ENCODE measurements around the gene TTC13.
"Not testable (repeated sequence)": the region's sequence is repeated elsewhere in the genome, so short reads cannot be mapped to it uniquely, and the experiment has no call there.

TTC13 gene

DNA sequence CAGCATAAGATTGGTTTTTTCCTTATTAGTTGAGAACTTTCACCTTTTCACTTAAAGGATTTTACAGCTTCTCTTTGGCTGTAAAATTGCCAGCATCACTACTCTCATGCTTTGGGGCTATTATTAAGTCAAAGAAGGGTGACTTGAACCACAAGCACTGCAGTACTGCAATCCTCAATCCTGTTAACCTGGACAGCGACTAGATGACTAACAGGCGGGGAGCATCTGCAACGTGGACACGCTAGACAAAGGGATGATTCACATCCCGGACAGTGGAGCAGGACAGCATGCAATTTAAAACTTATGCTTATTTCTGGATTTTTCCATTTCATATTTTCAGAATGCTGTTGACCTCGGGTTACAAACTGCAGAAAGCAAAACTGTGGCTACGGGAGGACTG, 8.3 kb upstream of the TTC13 start:
- no peak for DNase-seq

GRCh38 chr1:230985711-230986110, 7.0 kb upstream of the TTC13 start:
- DNase-seq: no peak

DNA sequence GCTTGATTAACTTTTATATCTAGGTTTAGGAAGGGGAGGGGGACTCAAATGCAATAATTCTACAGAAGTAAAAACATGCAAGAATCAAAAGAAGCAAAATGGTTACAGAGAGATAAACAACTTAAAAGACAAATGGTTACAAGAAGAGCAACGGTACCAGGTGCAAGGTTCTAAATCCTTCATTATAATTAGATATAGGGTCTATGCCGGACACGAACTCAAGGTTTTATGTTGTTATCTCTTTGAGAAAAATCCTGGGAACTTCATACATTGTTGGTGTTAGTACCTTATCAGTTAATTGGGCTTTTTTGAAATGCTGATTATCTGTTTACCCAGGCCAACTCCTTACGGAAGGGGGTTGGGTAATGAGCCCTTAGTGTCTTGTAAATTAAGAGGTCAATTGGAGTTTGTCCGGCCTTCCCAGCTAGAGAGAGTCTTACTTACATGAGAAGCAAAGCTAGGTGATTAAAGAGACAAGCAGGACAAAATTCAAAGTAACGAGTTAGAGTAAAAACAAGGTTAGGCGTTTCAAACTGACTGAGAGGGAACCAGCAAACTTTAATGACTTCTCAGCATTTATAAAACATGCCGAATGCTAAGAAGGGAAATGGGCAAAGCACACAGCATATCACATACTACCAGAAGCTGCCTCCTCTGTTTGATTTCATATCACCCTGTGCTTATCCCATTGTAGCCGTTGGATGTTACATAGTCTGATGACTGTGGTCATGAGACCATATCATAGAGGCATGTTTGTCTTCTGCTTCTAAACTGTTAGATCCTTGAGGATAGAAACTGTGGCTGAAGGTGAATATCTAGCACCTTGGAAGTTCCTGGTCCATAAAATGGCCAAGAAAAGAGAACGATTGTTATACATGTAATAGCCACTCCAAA, 6.2 kb upstream of the TTC13 start:
- not testable (repeated sequence) for DNase-seq

DNA sequence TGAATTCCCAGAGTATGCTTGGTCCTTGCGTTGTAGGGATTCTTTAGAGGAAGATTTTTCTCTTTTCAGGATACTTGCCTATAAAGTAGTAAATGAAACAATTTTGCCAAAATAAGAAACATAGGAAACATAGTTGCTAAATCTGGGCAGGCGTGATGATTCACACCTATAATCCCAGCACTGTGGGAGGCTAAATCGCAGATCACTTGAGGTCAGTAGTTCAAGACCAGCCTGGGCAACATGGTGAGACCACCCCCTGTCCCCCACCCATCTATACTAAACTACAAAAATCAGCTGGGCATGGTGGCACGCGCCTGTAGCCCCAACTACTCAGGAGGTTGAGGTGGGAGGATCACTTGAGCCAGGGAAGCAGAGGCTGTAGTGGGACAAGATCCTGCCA, 5.2 kb upstream of the TTC13 start:
- no peak for DNase-seq

- DNase-seq: no peak
These were observed 4.0 kb upstream of the TTC13 start for GRCh38 chr1:230982696-230983095.

DNA sequence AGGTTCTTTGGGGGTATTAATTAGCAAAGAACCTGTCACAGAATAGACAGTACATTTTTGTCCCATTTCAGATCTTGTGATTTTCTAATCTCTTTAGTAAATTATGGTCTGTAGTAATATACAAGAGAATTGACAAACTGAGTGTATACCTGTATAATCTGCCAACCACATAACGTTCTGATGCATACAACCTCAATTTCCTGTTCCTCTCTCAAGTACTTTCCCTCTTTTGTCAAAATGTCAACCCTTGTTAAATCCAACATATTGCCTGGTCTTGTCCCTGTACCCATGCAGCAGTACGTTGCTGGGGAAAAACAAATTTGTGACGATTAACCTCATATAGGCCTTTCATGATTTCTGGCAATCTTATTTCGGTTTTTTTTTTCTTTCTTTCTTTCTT, 1.3 kb upstream of the TTC13 start:
- DNase-seq: no peak

DNA sequence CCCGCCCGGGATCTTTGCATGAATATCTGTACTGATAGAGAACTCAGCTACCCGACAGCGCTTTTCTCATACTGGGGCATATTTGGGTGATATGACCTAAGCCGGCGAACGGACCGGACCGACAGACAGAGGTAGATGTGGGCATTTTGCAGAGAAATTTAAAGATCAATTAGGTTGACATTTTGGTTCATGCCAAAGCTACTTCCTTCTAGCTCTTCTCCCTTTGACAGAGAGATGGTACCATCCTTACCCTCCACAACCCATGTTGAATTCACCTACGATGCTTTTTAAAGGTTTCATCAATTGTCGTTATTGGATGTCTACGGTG, 692 bp upstream of the TTC13 start:
- DNase-seq: no peak

- DNase-seq: peak; percentile 38
These were observed 735 bp downstream of the TTC13 start for GRCh38 chr1:230977761-230978490.

DNA sequence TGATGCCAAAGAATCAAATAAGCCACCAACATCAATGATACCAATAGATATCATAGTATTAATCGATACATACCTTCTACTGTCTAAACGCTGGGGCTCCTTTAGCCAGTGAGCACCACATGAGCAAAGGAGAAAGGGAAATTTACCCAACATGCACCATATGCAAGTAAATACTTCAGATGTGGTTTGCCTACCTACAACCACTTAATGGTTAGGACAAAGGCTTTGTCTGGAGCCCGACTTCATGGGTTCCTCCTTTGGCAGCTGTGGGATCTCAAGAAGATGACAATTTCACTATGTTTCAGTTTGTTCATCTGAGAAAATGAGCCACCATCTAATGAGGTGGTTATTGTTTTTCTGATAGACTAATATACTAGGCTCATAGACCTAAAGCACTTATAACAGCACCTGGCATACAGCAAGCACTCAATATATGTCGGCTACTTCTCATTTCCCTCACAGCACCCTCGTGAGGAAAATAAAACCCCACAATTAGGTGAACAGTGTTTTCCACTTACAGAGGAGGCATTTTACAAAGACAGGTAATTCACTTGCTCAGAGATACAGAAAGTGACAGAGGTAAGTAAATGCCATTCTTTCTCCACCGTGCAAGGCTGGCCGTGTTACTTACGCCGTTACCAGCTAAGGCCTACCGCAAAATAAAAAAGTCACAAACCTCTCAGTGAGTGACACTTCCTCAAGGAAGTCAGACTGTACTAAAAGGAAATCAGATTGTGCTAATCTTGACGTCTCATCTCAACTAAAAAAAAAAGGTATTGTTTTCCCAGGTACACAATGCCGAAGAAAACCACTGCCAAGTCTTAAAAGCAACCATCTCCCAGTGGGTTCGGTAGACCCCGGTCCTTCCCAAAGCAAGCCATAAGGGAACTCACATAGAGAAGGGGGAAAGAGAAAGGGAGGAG, 1.6 kb downstream of the TTC13 start:
- no peak for DNase-seq

DNA sequence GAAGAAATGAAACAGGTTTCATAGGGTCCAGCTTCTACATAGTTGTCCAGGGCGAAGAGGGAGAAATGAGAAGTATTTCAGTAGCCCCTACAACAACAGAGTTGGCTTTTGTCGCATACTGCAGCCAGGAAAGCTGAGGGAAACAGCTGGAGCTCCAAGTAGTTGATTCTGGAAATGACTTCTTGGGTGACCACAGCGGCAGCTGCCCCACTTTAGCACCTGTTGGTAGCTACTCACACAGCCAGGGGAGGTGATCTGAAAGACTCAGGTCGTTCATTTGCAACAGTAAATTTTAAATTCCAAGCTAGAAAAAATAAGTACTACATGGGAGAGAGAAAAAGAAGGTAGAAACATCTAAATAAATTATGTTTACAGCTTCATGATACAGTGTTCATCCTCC, 2.3 kb downstream of the TTC13 start:
- DNase-seq: no peak

DNA sequence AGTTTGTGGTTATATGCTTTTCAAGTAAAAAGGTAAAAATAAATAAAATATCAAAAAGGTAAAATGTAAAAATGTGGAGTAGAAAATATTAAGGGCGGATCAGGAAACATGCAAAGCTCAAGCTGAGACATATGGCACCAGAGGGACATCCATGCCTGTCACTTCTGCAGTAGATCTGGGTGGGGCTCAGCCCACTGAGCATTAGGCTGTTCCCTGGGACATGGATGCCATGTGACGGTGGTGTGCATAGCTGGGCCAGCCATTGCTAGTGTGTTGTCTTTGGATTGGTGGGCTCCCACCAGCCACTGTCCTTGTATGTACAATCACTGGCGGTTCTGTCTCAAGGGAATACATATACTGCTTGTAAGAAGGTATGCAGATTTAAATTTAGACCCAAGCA, 3.0 kb downstream of the TTC13 start:
- no peak for DNase-seq

- peak; percentile 31 for DNase-seq
These were observed 5.8 kb downstream of the TTC13 start for GRCh38 chr1:230972855-230973271.

GRCh38 chr1:230971771-230972170, 6.9 kb downstream of the TTC13 start:
- DNase-seq: no peak

DNA sequence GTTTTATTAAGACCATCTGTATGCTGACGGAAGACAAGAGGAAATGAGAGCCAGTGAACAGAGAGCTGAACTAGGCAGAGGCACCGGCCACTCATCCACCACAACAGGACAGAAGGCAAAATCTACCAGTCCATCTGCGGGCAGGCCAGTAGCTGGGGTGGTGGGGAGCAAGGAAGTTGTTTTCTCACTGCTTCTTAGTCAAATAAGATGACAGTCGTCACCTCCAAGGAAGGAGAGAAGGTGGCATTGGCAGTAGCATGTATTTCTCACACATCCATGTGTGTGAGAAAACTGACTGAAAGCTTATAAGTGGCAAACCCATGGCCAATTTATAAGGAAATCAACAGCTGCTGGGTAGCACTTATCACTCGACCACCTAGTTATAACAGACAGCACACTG, 8.2 kb downstream of the TTC13 start:
- DNase-seq: no peak

GRCh38 chr1:230966358-230966873, 12.2 kb downstream of the TTC13 start:
- DNase-seq: no peak

- DNase-seq: no peak
These were observed 13.1 kb downstream of the TTC13 start for GRCh38 chr1:230965535-230965934.

GRCh38 chr1:230964896-230965295, 13.8 kb downstream of the TTC13 start:
- no peak for DNase-seq

DNA sequence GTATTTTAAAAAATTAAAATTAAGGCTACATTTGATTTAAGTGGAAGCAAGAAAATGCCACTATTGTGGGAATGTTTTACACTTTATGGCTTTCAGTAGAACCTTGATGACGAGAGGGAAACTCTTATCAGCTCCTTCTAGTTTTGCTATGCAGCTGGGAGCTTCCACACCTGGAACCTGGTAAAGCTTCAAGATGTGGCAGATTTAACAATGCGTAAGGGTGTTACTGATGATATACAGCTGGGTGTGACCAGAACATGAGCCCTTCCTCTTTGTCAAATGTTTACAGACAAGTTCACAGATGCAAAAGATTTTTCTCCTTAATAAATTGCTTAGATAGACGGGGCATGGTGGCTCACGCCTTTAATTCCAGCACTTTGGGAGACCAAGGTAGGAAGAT, 20.3 kb downstream of the TTC13 start:
- no peak for DNase-seq

- DNase-seq: no peak
These were observed 21.1 kb downstream of the TTC13 start for GRCh38 chr1:230957580-230957989.

- no peak for DNase-seq
These were observed 28.3 kb downstream of the TTC13 start for GRCh38 chr1:230950404-230950803.

- DNase-seq: no peak
These were observed 29.8 kb downstream of the TTC13 start for GRCh38 chr1:230948903-230949302.

DNA sequence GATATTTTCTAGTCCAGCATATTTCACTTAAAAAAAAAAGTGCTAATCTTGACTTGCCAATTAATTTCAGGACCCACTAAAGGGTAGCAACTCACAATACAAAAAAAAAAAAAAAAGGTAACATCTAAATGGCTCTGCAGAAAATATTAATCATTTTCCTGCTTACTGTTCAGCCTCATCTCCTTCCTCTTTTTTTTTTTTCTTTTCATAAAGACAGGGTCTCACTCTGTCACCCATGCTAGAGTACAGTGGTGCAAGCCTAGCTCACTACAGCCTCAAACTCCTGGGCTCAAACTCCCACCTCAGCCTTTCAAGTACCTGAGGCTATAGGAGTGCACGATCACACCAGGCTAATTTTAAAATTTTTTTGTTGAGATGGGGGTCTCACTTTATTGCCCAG, 30.4 kb downstream of the TTC13 start:
- DNase-seq: no peak

GRCh38 chr1:230943048-230943593, 35.5 kb downstream of the TTC13 start:
- no peak for DNase-seq

Data from stimulated activated CD4-positive, alpha-beta T cell treated with anti-CD3 and anti-CD28 coated beads, Interleukin-4, amount 100 ng/mL, for 1 hour (primary cell).